ENCODE results near the gene XRCC1.

XRCC1 gene

GRCh38 chr19:43594081-43594697, 18.9 kb upstream of the XRCC1 start:
- TF ChIP-seq EZH2phosphoT487 (IDR thresholded peaks at IDR 0.05; ENCODE audit: low read depth) (no peak), CTCF (IDR thresholded peaks at IDR 0.05; ENCODE audit: low read depth, low read length) (no peak)
- H4K20me1 ChIP-seq (ENCODE audit: insufficient read depth, low read length): no peaks in the 10 kb centered on the region
- H3K9me3 ChIP-seq (ENCODE audit: insufficient read depth, low read length): no peaks in the 10 kb centered on the region
- H3K4me2 ChIP-seq (ENCODE audit: low read length): peak overlapping the region; percentile 77
- no peak overlapping the region for H3K27ac ChIP-seq (ENCODE audit: low read length)
- no peak overlapping the region for H2AFZ ChIP-seq (ENCODE audit: low read depth, low read length)
- peaks cover 21% of the 10 kb centered on the region for H3K36me3 ChIP-seq (replicated peaks; ENCODE audit: low read depth, low read length)
- peaks cover 47% of the 10 kb centered on the region for H3K79me2 ChIP-seq (ENCODE audit: low read length)
- H3K4me1 ChIP-seq (ENCODE audit: low read length): peaks cover 22% of the 10 kb centered on the region
- peak overlapping the region; percentile 78 for H3K4me3 ChIP-seq (ENCODE audit: low read length)
- H3K27me3 ChIP-seq (ENCODE audit: low read depth, low read length): no peaks in the 10 kb centered on the region
- peak overlapping the region; percentile 84 for H3K9ac ChIP-seq (ENCODE audit: low read length)

GRCh38 chr19:43592800-43593350, 17.5 kb upstream of the XRCC1 start:
- no peak overlapping the region for H3K4me3 ChIP-seq (ENCODE audit: low read length)
- H2AFZ ChIP-seq (ENCODE audit: low read depth, low read length): no peak overlapping the region
- H3K4me2 ChIP-seq (ENCODE audit: low read length): no peak overlapping the region
- H3K9ac ChIP-seq (ENCODE audit: low read length): no peak overlapping the region
- peaks cover 39% of the 10 kb centered on the region for H3K79me2 ChIP-seq (ENCODE audit: low read length)
- no peak for TF ChIP-seq CTCF (IDR thresholded peaks at IDR 0.05; ENCODE audit: low read depth, low read length)
- no peak for TF ChIP-seq EZH2phosphoT487 (IDR thresholded peaks at IDR 0.05; ENCODE audit: low read depth)
- no peaks in the 10 kb centered on the region for H3K27me3 ChIP-seq (ENCODE audit: low read depth, low read length)
- H3K9me3 ChIP-seq (ENCODE audit: insufficient read depth, low read length): no peaks in the 10 kb centered on the region
- peaks cover 19% of the 10 kb centered on the region for H3K4me1 ChIP-seq (ENCODE audit: low read length)
- no peaks in the 10 kb centered on the region for H4K20me1 ChIP-seq (ENCODE audit: insufficient read depth, low read length)
- H3K27ac ChIP-seq (ENCODE audit: low read length): no peak overlapping the region
- H3K36me3 ChIP-seq (replicated peaks; ENCODE audit: low read depth, low read length): peaks cover 25% of the 10 kb centered on the region

GRCh38 chr19:43591904-43592772, 16.8 kb upstream of the XRCC1 start:
- H3K4me2 ChIP-seq (ENCODE audit: low read length): no peak overlapping the region
- H3K4me3 ChIP-seq (ENCODE audit: low read length): no peak overlapping the region
- peaks cover 11% of the 10 kb centered on the region for H3K4me1 ChIP-seq (ENCODE audit: low read length)
- peaks cover 25% of the 10 kb centered on the region for H3K36me3 ChIP-seq (replicated peaks; ENCODE audit: low read depth, low read length)
- H4K20me1 ChIP-seq (ENCODE audit: insufficient read depth, low read length): no peaks in the 10 kb centered on the region
- no peak overlapping the region for H2AFZ ChIP-seq (ENCODE audit: low read depth, low read length)
- H3K27ac ChIP-seq (ENCODE audit: low read length): no peak overlapping the region
- no peak overlapping the region for H3K9ac ChIP-seq (ENCODE audit: low read length)
- H3K9me3 ChIP-seq (ENCODE audit: insufficient read depth, low read length): no peaks in the 10 kb centered on the region
- TF ChIP-seq CTCF (IDR thresholded peaks at IDR 0.05; ENCODE audit: low read depth, low read length): no peak
- no peak for TF ChIP-seq EZH2phosphoT487 (IDR thresholded peaks at IDR 0.05; ENCODE audit: low read depth)
- peaks cover 31% of the 10 kb centered on the region for H3K79me2 ChIP-seq (ENCODE audit: low read length)
- no peaks in the 10 kb centered on the region for H3K27me3 ChIP-seq (ENCODE audit: low read depth, low read length)

- Histone ChIP-seq H3K9me3 (ENCODE audit: insufficient read depth, low read length) (no peaks in the 10 kb centered on the region), H2AFZ (ENCODE audit: low read depth, low read length) (no peak overlapping the region), H3K4me3 (ENCODE audit: low read length) (no peak overlapping the region), H3K27ac (ENCODE audit: low read length) (no peak overlapping the region), H3K4me1 (ENCODE audit: low read length) (peaks cover 8% of the 10 kb centered on the region; the same call in 1 of the 2 replicates), H3K36me3 (replicated peaks; ENCODE audit: low read depth, low read length) (peaks cover 39% of the 10 kb centered on the region), H3K27me3 (ENCODE audit: low read depth, low read length) (no peaks in the 10 kb centered on the region), H4K20me1 (ENCODE audit: insufficient read depth, low read length) (no peaks in the 10 kb centered on the region), H3K79me2 (ENCODE audit: low read length) (peaks cover 12% of the 10 kb centered on the region), H3K9ac (ENCODE audit: low read length) (no peak overlapping the region), H3K4me2 (ENCODE audit: low read length) (no peak overlapping the region)
- TF ChIP-seq CTCF (IDR thresholded peaks at IDR 0.05; ENCODE audit: low read depth, low read length) (no peak), EZH2phosphoT487 (IDR thresholded peaks at IDR 0.05; ENCODE audit: low read depth) (no peak)
These were observed 14.4 kb upstream of the XRCC1 start for GRCh38 chr19:43589678-43590077.
